ENCODE results near the gene ARHGEF1.

Gene ARHGEF1

DNA sequence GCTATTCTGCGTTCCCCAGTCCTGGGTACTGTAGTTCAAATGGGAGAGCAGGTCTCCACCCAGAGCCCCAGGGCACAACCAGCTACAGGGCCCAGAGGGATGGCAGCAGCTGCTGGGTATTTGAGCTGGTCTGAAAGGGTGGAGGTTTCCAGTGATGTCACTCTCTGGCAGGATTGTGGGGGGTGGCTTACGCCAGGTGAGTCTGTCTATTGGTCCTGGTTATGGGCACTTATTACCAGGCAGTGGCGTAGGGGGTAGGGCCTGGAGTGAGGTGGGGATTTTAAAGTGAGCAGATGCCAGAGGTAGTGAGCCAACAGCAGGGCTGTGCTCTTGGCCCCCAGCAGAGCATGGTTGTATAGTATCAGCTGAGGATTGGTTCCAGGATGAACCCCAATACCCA is 16.7 kb upstream of the ARHGEF1 start:
- TF ChIP-seq, protein P1, sequence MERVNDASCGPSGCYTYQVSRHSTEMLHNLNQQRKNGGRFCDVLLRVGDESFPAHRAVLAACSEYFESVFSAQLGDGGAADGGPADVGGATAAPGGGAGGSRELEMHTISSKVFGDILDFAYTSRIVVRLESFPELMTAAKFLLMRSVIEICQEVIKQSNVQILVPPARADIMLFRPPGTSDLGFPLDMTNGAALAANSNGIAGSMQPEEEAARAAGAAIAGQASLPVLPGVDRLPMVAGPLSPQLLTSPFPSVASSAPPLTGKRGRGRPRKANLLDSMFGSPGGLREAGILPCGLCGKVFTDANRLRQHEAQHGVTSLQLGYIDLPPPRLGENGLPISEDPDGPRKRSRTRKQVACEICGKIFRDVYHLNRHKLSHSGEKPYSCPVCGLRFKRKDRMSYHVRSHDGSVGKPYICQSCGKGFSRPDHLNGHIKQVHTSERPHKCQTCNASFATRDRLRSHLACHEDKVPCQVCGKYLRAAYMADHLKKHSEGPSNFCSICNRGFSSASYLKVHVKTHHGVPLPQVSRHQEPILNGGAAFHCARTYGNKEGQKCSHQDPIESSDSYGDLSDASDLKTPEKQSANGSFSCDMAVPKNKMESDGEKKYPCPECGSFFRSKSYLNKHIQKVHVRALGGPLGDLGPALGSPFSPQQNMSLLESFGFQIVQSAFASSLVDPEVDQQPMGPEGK (tag by site-specific recombination; IDR thresholded peaks at IDR 0.05), result 0 out of 2 replicates have a peak, but pooled peaks have one; percentile 16
- TF ChIP-seq, protein P2, sequence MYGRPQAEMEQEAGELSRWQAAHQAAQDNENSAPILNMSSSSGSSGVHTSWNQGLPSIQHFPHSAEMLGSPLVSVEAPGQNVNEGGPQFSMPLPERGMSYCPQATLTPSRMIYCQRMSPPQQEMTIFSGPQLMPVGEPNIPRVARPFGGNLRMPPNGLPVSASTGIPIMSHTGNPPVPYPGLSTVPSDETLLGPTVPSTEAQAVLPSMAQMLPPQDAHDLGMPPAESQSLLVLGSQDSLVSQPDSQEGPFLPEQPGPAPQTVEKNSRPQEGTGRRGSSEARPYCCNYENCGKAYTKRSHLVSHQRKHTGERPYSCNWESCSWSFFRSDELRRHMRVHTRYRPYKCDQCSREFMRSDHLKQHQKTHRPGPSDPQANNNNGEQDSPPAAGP (tag by site-specific recombination; IDR thresholded peaks at IDR 0.05), result 0 out of 2 replicates have a peak, but pooled peaks have one; percentile 17
- TF ChIP-seq ZNF202 (tag by site-specific recombination; IDR thresholded peaks at IDR 0.05; ENCODE audit: borderline replicate concordance) (no peak), ZNF366 (tag by site-specific recombination; conservative IDR thresholded peaks at IDR 0.05) (no peak), GLIS1 (tag by site-specific recombination; IDR thresholded peaks at IDR 0.05) (peak; percentile 75), ZBTB8A (tag by site-specific recombination; IDR thresholded peaks at IDR 0.05) (no peak), GLIS2 (tag by site-specific recombination; IDR thresholded peaks at IDR 0.05) (peak; percentile 50; the same call in 1 of the 2 replicates)
- TF ChIP-seq, protein P3, sequence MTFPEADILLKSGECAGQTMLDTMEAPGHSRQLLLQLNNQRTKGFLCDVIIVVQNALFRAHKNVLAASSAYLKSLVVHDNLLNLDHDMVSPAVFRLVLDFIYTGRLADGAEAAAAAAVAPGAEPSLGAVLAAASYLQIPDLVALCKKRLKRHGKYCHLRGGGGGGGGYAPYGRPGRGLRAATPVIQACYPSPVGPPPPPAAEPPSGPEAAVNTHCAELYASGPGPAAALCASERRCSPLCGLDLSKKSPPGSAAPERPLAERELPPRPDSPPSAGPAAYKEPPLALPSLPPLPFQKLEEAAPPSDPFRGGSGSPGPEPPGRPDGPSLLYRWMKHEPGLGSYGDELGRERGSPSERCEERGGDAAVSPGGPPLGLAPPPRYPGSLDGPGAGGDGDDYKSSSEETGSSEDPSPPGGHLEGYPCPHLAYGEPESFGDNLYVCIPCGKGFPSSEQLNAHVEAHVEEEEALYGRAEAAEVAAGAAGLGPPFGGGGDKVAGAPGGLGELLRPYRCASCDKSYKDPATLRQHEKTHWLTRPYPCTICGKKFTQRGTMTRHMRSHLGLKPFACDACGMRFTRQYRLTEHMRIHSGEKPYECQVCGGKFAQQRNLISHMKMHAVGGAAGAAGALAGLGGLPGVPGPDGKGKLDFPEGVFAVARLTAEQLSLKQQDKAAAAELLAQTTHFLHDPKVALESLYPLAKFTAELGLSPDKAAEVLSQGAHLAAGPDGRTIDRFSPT (tag by site-specific recombination; IDR thresholded peaks at IDR 0.05), result peak; percentile 52; the same call in 1 of the 2 replicates
- TF ChIP-seq, protein P4, sequence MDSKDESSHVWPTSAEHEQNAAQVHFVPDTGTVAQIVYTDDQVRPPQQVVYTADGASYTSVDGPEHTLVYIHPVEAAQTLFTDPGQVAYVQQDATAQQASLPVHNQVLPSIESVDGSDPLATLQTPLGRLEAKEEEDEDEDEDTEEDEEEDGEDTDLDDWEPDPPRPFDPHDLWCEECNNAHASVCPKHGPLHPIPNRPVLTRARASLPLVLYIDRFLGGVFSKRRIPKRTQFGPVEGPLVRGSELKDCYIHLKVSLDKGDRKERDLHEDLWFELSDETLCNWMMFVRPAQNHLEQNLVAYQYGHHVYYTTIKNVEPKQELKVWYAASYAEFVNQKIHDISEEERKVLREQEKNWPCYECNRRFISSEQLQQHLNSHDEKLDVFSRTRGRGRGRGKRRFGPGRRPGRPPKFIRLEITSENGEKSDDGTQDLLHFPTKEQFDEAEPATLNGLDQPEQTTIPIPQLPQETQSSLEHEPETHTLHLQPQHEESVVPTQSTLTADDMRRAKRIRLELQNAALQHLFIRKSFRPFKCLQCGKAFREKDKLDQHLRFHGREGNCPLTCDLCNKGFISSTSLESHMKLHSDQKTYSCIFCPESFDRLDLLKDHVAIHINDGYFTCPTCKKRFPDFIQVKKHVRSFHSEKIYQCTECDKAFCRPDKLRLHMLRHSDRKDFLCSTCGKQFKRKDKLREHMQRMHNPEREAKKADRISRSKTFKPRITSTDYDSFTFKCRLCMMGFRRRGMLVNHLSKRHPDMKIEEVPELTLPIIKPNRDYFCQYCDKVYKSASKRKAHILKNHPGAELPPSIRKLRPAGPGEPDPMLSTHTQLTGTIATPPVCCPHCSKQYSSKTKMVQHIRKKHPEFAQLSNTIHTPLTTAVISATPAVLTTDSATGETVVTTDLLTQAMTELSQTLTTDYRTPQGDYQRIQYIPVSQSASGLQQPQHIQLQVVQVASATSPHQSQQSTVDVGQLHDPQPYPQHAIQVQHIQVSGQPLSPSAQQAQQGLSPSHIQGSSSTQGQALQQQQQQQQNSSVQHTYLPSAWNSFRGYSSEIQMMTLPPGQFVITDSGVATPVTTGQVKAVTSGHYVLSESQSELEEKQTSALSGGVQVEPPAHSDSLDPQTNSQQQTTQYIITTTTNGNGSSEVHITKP (tag by site-specific recombination; IDR thresholded peaks at IDR 0.05), result peak; percentile 64
- POLR2A ChIA-PET, result interaction anchor here (0.5 to 2.7 kb wide), 7 partner anchors 10 to 220 kb away, joined by 3 to 9 read pairs (median 5); partner anchors contain the start of gene RABAC1
- H3K4me3 ChIP-seq (ENCODE audit: low read depth, low read length), result no peak overlapping the region
- peaks cover 27% of the 10 kb centered on the region for H3K4me1 ChIP-seq (ENCODE audit: control insufficient read depth, insufficient read depth, low read length)
- peak overlapping the region; percentile 59 for H3K27ac ChIP-seq (ENCODE audit: extremely low read depth, low read depth, low read length)
- no peaks in the 10 kb centered on the region for H3K9me3 ChIP-seq (ENCODE audit: control insufficient read depth, insufficient read depth, low read depth, low read length)
- CTCF ChIA-PET, result interaction anchor here (1.1 kb wide), 1 partner anchor 86 kb away, joined by 3 read pairs; no protein-coding TSS in a partner anchor
- H3K36me3 ChIP-seq (ENCODE audit: control insufficient read depth in 2 of 2, insufficient read depth in 1 of 2, low read length in 2 of 2), result peaks cover 97 to 98% of the 10 kb centered on the region in 2 experiments

DNA sequence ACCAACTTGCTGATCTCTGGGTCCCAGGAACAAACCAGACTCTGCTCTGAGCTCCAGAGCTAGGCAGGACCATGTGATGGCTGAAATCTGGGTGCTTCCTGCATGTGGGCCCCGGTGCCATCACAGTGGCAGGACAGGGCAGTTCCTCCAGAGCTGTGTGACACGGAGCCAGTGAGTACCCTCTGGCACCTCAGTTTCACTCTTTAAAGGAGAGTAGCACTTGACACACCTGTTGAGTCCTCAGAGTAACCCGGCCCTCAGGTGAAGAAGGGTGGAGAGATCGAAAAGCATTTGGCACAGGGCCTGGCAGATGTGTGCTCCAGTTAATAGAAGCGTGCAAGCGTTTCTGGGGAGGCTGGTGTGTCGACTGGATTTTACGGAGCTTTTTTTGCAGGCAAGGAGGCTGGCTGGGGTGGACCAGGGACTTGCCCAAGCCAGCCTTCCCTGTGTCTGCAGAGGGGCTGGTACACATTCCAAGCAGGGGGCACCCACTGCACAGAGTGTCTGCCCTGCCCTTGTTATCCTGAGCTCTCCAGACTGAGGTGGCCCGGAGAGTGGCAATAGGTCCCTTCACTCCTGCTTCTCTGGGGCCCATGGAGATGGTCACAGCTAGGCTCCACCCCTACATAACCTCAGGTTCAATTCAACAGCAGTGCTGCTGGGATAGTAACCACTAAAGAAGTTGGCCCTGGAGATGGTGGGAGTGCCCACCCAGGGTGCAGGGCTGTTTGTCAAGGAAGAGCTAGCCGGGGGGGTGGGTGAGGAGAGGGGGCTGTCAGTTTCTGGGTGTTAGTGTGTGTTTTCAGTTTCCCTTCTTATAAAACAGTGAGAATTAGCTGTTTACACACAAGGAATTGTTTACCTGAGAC is 14.6 kb upstream of the ARHGEF1 start:
- ChIA-PET POLR2A (interaction anchor here (0.6 to 7.2 kb wide), 7 partner anchors 9 to 91 kb away, joined by 3 to 118 read pairs (median 6); partner anchors contain the start of genes RABAC1 and RPS19), CTCF (interaction anchor here (1.0 to 2.1 kb wide), 4 partner anchors 9 to 167 kb away, joined by 3 to 7 read pairs (median 4); partner anchors contain the start of gene RPS19)
- peaks cover 8% of the 10 kb centered on the region; the same call in 1 of the 2 replicates for H3K4me1 ChIP-seq (ENCODE audit: control insufficient read depth, insufficient read depth, low read length)
- H3K4me3 ChIP-seq (ENCODE audit: low read depth, low read length), result no peak overlapping the region
- H3K27ac ChIP-seq (ENCODE audit: extremely low read depth, low read depth, low read length), result peak overlapping the region; percentile 35
- H3K9me3 ChIP-seq (ENCODE audit: control insufficient read depth, insufficient read depth, low read depth, low read length), result no peaks in the 10 kb centered on the region
- peaks cover 81 to 87% of the 10 kb centered on the region in 2 experiments for H3K36me3 ChIP-seq (ENCODE audit: control insufficient read depth in 2 of 2, insufficient read depth in 1 of 2, low read length in 2 of 2)
- TF ChIP-seq, protein P1 (tag by site-specific recombination; IDR thresholded peaks at IDR 0.05), result peak; percentile 41; the same call in 1 of the 2 replicates
- TF ChIP-seq, protein P5, sequence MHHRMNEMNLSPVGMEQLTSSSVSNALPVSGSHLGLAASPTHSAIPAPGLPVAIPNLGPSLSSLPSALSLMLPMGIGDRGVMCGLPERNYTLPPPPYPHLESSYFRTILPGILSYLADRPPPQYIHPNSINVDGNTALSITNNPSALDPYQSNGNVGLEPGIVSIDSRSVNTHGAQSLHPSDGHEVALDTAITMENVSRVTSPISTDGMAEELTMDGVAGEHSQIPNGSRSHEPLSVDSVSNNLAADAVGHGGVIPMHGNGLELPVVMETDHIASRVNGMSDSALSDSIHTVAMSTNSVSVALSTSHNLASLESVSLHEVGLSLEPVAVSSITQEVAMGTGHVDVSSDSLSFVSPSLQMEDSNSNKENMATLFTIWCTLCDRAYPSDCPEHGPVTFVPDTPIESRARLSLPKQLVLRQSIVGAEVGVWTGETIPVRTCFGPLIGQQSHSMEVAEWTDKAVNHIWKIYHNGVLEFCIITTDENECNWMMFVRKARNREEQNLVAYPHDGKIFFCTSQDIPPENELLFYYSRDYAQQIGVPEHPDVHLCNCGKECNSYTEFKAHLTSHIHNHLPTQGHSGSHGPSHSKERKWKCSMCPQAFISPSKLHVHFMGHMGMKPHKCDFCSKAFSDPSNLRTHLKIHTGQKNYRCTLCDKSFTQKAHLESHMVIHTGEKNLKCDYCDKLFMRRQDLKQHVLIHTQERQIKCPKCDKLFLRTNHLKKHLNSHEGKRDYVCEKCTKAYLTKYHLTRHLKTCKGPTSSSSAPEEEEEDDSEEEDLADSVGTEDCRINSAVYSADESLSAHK (tag by site-specific recombination; IDR thresholded peaks at IDR 0.05), result peak; percentile 65
- TF ChIP-seq GLIS1 (tag by site-specific recombination; IDR thresholded peaks at IDR 0.05) (peak; percentile 83), ZFP69B (tag by site-specific recombination; IDR thresholded peaks at IDR 0.05) (peak; percentile 92), HOXC10 (CRISPR knock-in tag; IDR thresholded peaks at IDR 0.05) (no peak), ZSCAN16 (tag by site-specific recombination; IDR thresholded peaks at IDR 0.05) (no peak), GLIS2 (tag by site-specific recombination; IDR thresholded peaks at IDR 0.05) (0 out of 2 replicates have a peak, but pooled peaks have one; percentile 27), ZNF24 (tag by site-specific recombination; IDR thresholded peaks at IDR 0.05) (no peak), ZNF366 (tag by site-specific recombination; conservative IDR thresholded peaks at IDR 0.05) (no peak)
- TF ChIP-seq, protein P6, sequence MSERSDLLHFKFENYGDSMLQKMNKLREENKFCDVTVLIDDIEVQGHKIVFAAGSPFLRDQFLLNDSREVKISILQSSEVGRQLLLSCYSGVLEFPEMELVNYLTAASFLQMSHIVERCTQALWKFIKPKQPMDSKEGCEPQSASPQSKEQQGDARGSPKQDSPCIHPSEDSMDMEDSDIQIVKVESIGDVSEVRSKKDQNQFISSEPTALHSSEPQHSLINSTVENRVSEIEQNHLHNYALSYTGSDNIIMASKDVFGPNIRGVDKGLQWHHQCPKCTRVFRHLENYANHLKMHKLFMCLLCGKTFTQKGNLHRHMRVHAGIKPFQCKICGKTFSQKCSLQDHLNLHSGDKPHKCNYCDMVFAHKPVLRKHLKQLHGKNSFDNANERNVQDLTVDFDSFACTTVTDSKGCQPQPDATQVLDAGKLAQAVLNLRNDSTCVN (tag by site-specific recombination; optimal IDR thresholded peaks at IDR 0.05), result no peak
